Chondrocyte (in vitro differentiated cells): Measurements from ENCODE around the gene MED26. TPM values are rescaled to one million over a fixed set of nuclear protein-coding genes. Genes with fewer than 3 reads are reported as not detected.
A peak's percentile ranks its signal among the peaks of the same experiment; 100 is the strongest.

ENCODE experiments used
- DNase-seq: peaks from one replicate; pipeline ENCODE4 v3.0.0; 2021; ENCODE audit warnings: mixed read lengths, low spot score
- H3K27ac Mint-ChIP-seq: one replicate; pipeline ENCODE4 v1.8.0; 2021; ENCODE audit warnings: mild to moderate bottlenecking, moderate library complexity, mixed read lengths; ENCODE audit not compliant: unreplicated experiment
- H3K27me3 Mint-ChIP-seq: 2 replicates; pipeline ENCODE4 v1.8.0; 2021; ENCODE audit warnings: low read depth, mixed read lengths
- H3K36me3 Mint-ChIP-seq: 2 replicates; pipeline ENCODE4 v1.8.0; 2021; ENCODE audit warnings: low read depth, mixed read lengths
- H3K4me1 Mint-ChIP-seq: 2 replicates; pipeline ENCODE4 v1.8.0; 2021; ENCODE audit warnings: low read depth, mild to moderate bottlenecking, mixed read lengths
- H3K4me3 Mint-ChIP-seq: one replicate; pipeline ENCODE4 v1.8.0; 2021; ENCODE audit warnings: mild to moderate bottlenecking, moderate library complexity, mixed read lengths; ENCODE audit not compliant: unreplicated experiment
- H3K9me3 Mint-ChIP-seq: 2 replicates; pipeline ENCODE4 v1.8.0; 2021; ENCODE audit warnings: low read depth, mixed read lengths
- total RNA-seq: library from RNA; stranded (reverse); gene quantifications from 3 replicates; pipeline ENCODE4 v1.2.1, GENCODE V29; 2021
- TF ChIP-seq, protein P1 (sequence below): fragments of 200-600 bp; sonication (generic); IDR thresholded peaks from 2 replicates; pipeline ENCODE4 v1.5.0; 2021; ENCODE audit warnings: antibody characterized with exemption, mild to moderate bottlenecking, moderate library complexity

Gene MED26
- total RNA-seq, 1 donor from 2014 or later = 8.7 TPM

DNA sequence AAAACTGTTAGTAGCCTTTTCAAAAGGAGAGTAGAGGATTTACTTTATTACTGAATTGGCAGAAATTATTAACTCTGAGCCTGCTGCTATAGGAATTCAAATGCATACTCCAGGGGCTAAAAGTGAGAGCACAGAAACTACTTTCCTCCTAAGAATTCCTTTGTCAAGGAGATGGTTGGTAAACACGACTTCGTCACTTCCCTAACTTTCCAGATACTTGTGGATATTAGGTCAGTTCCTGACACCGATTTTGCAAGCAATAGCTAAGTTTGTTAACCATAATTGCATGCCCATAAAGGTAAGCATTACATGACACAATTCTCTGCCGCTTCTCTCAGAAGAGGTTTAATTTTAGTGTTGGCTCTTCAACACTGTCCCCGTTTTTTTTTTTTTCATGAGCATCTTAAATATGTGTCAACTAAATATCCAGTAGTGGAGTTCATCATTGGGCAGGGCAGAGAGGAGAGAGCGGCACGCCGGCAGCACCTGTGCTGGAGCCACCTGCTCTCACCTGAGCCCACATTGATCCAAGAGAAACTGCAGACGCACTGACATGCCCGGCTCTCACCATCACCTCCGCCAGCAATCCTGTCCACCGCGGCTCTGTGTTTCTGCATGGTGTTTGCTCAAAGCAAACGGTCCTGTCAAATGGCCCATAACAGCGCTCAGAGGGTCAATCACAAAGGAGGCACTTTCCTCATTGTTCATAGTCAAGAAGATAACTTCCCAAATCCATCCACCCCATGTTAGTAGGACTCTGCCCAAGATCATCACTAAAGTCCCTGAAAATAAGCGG is 2.6 kb downstream of the MED26 start:
- Mint-ChIP-seq H3K36me3 (no peaks in the 10 kb centered on the region), H3K4me3 (no peak overlapping the region), H3K27me3 (no peaks in the 10 kb centered on the region), H3K9me3 (no peaks in the 10 kb centered on the region), H3K27ac (peak overlapping the region; percentile 20), H3K4me1 (peaks cover 34% of the 10 kb centered on the region)
- no peak for DNase-seq
- TF ChIP-seq, protein P1, sequence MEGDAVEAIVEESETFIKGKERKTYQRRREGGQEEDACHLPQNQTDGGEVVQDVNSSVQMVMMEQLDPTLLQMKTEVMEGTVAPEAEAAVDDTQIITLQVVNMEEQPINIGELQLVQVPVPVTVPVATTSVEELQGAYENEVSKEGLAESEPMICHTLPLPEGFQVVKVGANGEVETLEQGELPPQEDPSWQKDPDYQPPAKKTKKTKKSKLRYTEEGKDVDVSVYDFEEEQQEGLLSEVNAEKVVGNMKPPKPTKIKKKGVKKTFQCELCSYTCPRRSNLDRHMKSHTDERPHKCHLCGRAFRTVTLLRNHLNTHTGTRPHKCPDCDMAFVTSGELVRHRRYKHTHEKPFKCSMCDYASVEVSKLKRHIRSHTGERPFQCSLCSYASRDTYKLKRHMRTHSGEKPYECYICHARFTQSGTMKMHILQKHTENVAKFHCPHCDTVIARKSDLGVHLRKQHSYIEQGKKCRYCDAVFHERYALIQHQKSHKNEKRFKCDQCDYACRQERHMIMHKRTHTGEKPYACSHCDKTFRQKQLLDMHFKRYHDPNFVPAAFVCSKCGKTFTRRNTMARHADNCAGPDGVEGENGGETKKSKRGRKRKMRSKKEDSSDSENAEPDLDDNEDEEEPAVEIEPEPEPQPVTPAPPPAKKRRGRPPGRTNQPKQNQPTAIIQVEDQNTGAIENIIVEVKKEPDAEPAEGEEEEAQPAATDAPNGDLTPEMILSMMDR = no peak

DNA sequence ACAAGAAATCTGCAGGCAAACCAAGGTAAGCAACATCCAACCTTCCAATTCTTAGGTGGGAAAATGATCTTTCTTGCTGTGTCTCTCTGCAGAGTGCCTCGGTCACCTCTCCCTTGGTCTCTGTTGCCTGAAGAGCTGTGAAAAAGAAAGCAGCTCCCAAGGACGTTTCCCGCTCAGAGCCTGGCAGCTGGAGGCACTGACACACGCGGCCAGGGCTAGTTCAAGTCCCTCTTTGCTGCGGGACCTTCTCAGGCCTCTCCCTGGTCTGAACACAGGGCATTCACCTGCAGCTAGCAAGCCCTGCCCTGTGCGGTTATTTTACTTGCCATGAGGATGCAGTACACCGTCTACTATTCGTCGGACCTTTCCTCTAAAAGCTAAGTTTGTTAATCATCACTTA is 3.8 kb downstream of the MED26 start:
- Mint-ChIP-seq H3K27ac (no peak overlapping the region), H3K27me3 (no peaks in the 10 kb centered on the region), H3K9me3 (no peaks in the 10 kb centered on the region), H3K4me3 (no peak overlapping the region), H3K4me1 (peaks cover 37% of the 10 kb centered on the region), H3K36me3 (no peaks in the 10 kb centered on the region)
- TF ChIP-seq, protein P1 = no peak
- DNase-seq = no peak

DNA sequence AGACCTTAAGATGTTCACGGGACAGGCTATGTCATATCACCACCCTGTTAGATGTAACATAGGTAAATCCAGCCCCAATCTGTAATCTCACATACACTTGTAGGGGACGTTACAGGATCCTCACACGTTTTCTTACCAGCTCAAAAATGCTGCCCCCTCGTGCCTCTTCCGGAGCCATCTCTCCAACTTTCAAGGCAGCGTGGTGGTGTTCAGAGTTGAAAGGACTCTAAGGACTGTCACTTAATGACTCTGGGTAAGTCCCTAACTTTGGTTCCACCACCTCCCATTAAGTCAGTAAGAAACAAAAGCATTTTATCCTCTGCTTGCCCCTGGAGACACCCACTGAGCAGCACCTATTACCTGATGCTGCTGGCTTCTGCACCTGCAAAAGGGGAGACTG is 4.4 kb downstream of the MED26 start:
- DNase-seq = no peak
- peaks cover 38% of the 10 kb centered on the region for H3K4me1 Mint-ChIP-seq
- H3K36me3 Mint-ChIP-seq = no peaks in the 10 kb centered on the region
- H3K27me3 Mint-ChIP-seq = no peaks in the 10 kb centered on the region
- no peaks in the 10 kb centered on the region for H3K9me3 Mint-ChIP-seq
- no peak overlapping the region for H3K4me3 Mint-ChIP-seq
- no peak overlapping the region for H3K27ac Mint-ChIP-seq
- TF ChIP-seq, protein P1 = no peak

DNA sequence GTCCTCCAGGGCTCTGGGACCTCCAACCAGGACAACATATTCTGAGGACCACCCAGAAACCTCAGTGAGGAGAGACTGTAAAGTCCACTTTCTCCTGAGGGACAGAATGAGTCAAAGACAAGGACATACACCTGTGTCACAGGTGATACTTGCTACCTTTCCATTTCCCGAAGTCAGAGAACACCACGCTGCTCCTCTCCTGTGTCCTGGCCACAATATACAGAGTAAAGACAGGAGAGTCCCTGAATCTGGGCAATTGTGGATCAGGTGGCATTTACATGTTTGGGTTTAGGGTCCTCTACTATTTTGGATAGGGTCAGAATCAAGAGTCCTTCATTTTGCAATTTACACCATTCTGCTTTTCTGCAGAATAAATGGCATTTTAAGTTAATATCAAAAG is 4.9 kb downstream of the MED26 start:
- DNase-seq = no peak
- H3K9me3 Mint-ChIP-seq = no peaks in the 10 kb centered on the region
- H3K27me3 Mint-ChIP-seq = no peaks in the 10 kb centered on the region
- TF ChIP-seq, protein P1 = no peak
- H3K4me1 Mint-ChIP-seq = peaks cover 40% of the 10 kb centered on the region
- no peaks in the 10 kb centered on the region for H3K36me3 Mint-ChIP-seq
- no peak overlapping the region for H3K4me3 Mint-ChIP-seq
- H3K27ac Mint-ChIP-seq = no peak overlapping the region

DNA sequence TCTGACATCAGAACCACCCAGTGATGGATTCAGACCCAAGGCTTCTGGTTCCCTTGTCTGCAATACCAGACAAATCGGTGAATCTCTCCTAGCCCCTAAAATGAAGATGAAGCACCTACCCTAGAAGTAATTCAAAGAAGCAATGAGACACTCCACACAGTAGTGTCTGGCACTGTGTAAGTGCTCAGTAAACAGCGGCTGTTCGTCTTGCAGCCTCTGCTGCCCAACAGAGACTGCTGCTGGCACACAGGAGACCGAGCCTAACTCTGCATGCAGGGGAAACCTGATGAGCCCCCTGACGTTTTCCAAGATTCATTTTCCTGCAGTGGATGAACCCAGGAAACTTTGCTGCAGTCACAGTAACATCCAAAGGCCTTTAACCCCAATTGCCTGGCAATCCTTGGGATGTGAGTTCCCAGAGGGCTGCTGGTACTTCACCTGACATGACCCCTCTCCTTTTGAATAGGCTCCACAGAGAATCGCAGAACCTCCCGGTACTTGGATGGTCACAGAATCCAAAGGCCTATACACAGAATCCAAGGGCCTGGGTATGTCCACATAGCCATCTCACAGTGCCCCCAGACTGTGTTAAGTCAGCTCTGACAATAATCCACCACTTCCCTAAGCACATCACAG is 6.7 kb downstream of the MED26 start:
- TF ChIP-seq, protein P1 = no peak
- no peak overlapping the region for H3K27ac Mint-ChIP-seq
- no peaks in the 10 kb centered on the region for H3K9me3 Mint-ChIP-seq
- no peaks in the 10 kb centered on the region for H3K27me3 Mint-ChIP-seq
- H3K4me1 Mint-ChIP-seq = peaks cover 44% of the 10 kb centered on the region
- DNase-seq = no peak
- no peak overlapping the region for H3K4me3 Mint-ChIP-seq
- H3K36me3 Mint-ChIP-seq = no peaks in the 10 kb centered on the region
